Thoracic aorta (tissue), 2 donors: Measurements from ENCODE around the gene ZNF497. TPM values are rescaled to one million over a fixed set of nuclear protein-coding genes. Genes with fewer than 3 reads are reported as not detected.
A peak's percentile ranks its signal among the peaks of the same experiment; 100 is the strongest.

Source experiments
- ATAC-seq: fragments of 150-250 bp; one replicate; pipeline ENCODE4 v1.8.0; 2017; ENCODE audit warnings: low read depth; ENCODE audit not compliant: insufficient number of reproducible peaks, low FRiP score
- DNase-seq: peaks from one replicate; pipeline ENCODE4 v3.0.0-alpha.2; 2020; ENCODE audit warnings: low spot score
- H3K27ac ChIP-seq, 2 donors: fragments of 200-600 bp; sonication (generic); 1 replicate in 1 of 2; 2 replicates in 1 of 2; pipeline ENCODE4 v1.5.1; 2016; ENCODE audit warnings: mild to moderate bottlenecking in 2 of 2, moderate library complexity in 2 of 2
- H3K27me3 ChIP-seq: fragments of 200-600 bp; sonication (generic); replicated peaks from 2 replicates; pipeline ENCODE4 v1.6.0; 2016; ENCODE audit warnings: mild to moderate bottlenecking; ENCODE audit not compliant: insufficient read depth
- H3K36me3 ChIP-seq: fragments of 200-600 bp; sonication (generic); one replicate; pipeline ENCODE4 v1.5.1; 2016
- H3K4me1 ChIP-seq, 2 donors: fragments of 200-600 bp; sonication (generic); 1 replicate in 1 of 2; 2 replicates in 1 of 2; pipeline versions ENCODE4 v1.5.1 to v1.6.0; 2016; ENCODE audit warnings: low read depth in 2 of 2, mild to moderate bottlenecking in 1 of 2; ENCODE audit not compliant: control insufficient read depth in 1 of 2
- H3K4me3 ChIP-seq: fragments of 200-600 bp; sonication (generic); 2 replicates; pipeline ENCODE4 v1.5.1; 2016; ENCODE audit warnings: mild to moderate bottlenecking
- H3K9me3 ChIP-seq: fragments of 200-600 bp; sonication (generic); 2 replicates; pipeline ENCODE4 v1.5.1; 2016
- CTCF ChIP-seq: fragments of 200-600 bp; sonication (generic); IDR thresholded peaks from one replicate; pipeline ENCODE4 v1.5.1; 2019; ENCODE audit warnings: antibody characterized with exemption
- total RNA-seq, 2 donors: library from RNA; depleted of rRNA; stranded (reverse); fragments of >200 nt; gene quantifications; one replicate each; pipeline versions ENCODE4 v1.1.0 to v1.2.3, GENCODE V29; 2016

ZNF497 gene
- total RNA-seq, 2 donors from 2014 or later: 2.3 TPM; not detected in 1

- H3K27me3 ChIP-seq: no peaks in the 10 kb centered on the region
- DNase-seq (no peak), ATAC-seq (peak; percentile 5)
- no peaks in the 10 kb centered on the region for H3K9me3 ChIP-seq
- H3K27ac ChIP-seq: peak overlapping the region; percentile 85 to 97
- H3K4me1 ChIP-seq: peaks cover 5 to 6% of the 10 kb centered on the region in 2 donors
- no peak for TF ChIP-seq CTCF
- peak overlapping the region; percentile 72 for H3K4me3 ChIP-seq
- no peaks in the 10 kb centered on the region for H3K36me3 ChIP-seq
Measured at GRCh38 chr19:58361900-58362271, 665 bp downstream of the ZNF497 start.

- DNase-seq (no peak), ATAC-seq (no peak)
- Histone ChIP-seq H3K27ac (no peak overlapping the region), H3K27me3 (no peaks in the 10 kb centered on the region), H3K36me3 (no peaks in the 10 kb centered on the region), H3K4me3 (no peak overlapping the region), H3K4me1 (peaks cover 5 to 6% of the 10 kb centered on the region in 2 donors), H3K9me3 (no peaks in the 10 kb centered on the region)
- TF ChIP-seq CTCF: no peak
Measured at GRCh38 chr19:58357481-58358145, 4.9 kb downstream of the ZNF497 start.

- no peak for ATAC-seq
- H3K27me3 ChIP-seq: no peaks in the 10 kb centered on the region
- no peak overlapping the region for H3K27ac ChIP-seq
Measured at GRCh38 chr19:58356766-58357480, 5.6 kb downstream of the ZNF497 start.

GRCh38 chr19:58355908-58356765, 6.4 kb downstream of the ZNF497 start:
- DNase-seq: no peak
- Histone ChIP-seq H3K27me3 (no peaks in the 10 kb centered on the region), H3K27ac (no peak overlapping the region), H3K4me3 (peak overlapping the region; percentile 52), H3K9me3 (no peaks in the 10 kb centered on the region), H3K4me1 (no peaks in the 10 kb centered on the region), H3K36me3 (no peaks in the 10 kb centered on the region)
- no peak for ATAC-seq
- no peak for TF ChIP-seq CTCF

More at GRCh38 chr19:58356766-58357480, 5.6 kb downstream of the ZNF497 start:
- no peak for DNase-seq
- no peaks in the 10 kb centered on the region for H3K9me3 ChIP-seq
- no peak for TF ChIP-seq CTCF
- no peaks in the 10 kb centered on the region for H3K36me3 ChIP-seq
- peaks cover 5 to 6% of the 10 kb centered on the region in 2 donors for H3K4me1 ChIP-seq
- H3K4me3 ChIP-seq: peak overlapping the region; percentile 52
